CD4-positive, alpha-beta T cell treated with Interferon gamma for 1 hour (primary cell): ENCODE data around the gene IL12A.

Source experiments
- DNase-seq: peaks from one replicate; pipeline ENCODE4 v3.0.0-alpha.2; 2020

The IL12A gene

GRCh38 chr3:160038862-160039562 lies 50.4 kb downstream of the IL12A start:
- no peak for DNase-seq

- no peak for DNase-seq
Observed at GRCh38 chr3:160040181-160040580, 51.5 kb downstream of the IL12A start.

GRCh38 chr3:160041465-160041864 lies 52.8 kb downstream of the IL12A start:
- DNase-seq = no peak

- no peak for DNase-seq
Observed at GRCh38 chr3:160044121-160044520, 55.5 kb downstream of the IL12A start.
